SK-N-MC (cell line): Measurements from ENCODE around the gene MAP7D1.

Source experiments
- EZH2 ChIP-seq: fragments of 200-600 bp; sonication (generic); IDR thresholded peaks from one replicate; pipeline ENCODE4 v1.6.1; 2017; ENCODE audit warnings: antibody characterized with exemption
- POLR2AphosphoS5 ChIP-seq: IDR thresholded peaks from 2 replicates; pipeline ENCODE4 v1.6.1; 2012; ENCODE audit warnings: mild to moderate bottlenecking, low read depth, low read length, borderline replicate concordance

DNA sequence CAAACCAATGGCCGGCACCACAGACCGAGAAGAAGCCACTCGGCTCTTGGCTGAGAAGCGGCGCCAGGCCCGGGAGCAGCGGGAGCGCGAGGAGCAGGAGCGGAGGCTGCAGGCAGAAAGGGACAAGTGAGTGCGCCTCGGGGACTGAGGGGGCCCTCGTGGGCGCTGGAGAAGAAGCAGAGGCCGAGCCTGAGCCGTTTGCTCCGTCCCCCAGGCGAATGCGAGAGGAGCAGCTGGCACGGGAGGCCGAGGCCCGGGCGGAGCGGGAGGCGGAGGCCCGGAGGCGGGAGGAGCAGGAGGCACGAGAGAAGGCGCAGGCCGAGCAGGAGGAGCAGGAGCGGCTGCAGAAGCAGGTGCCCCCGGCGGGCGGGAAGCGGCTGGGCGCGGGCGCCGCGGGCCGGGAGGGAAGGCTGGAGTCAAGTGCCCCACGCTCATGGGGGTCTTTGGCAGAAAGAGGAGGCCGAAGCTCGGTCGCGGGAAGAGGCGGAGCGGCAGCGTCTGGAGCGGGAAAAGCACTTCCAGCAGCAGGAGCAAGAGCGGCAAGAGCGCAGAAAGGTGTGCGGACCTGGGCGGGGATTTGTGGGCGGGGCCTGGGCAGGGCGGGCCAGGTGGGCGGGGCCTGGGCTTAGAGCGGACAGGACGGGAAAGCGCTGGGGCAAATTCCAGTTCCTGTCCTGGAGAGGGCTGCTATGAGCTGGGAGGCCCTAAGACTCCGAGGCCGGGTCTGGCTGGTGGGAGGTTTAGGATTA, 22.7 kb downstream of the MAP7D1 start:
- no peak for TF ChIP-seq POLR2AphosphoS5
- no peak for TF ChIP-seq EZH2
